WERI-Rb-1 (cell line): ENCODE results near the gene BIN1.
"Not testable (repeated sequence)": the region's sequence is repeated elsewhere in the genome, so short reads cannot be mapped to it uniquely, and the experiment has no call there.

ENCODE experiments used
- DNase-seq: peaks from one replicate; pipeline ENCODE4 v3.0.0-alpha.2; 2020
- H3K27ac ChIP-seq: fragments of 250-450 bp; sonication (Bioruptor Pico); 2 replicates; pipeline ENCODE4 v1.5.1; 2020; ENCODE audit warnings: mild to moderate bottlenecking, moderate library complexity
- H3K27me3 ChIP-seq: fragments of 250-450 bp; sonication (Bioruptor Pico); 2 replicates; pipeline ENCODE4 v1.5.1; 2021; ENCODE audit warnings: mild to moderate bottlenecking, low read depth, moderate library complexity; ENCODE audit not compliant: insufficient read depth, severe bottlenecking
- H3K36me3 ChIP-seq: fragments of 250-450 bp; sonication (Bioruptor Pico); 2 replicates; pipeline ENCODE4 v1.5.1; 2020; ENCODE audit warnings: mild to moderate bottlenecking, moderate library complexity
- H3K4me3 ChIP-seq: 2 replicates; pipeline ENCODE4 v1.5.1; 2011; ENCODE audit warnings: low read depth, mild to moderate bottlenecking, control low read depth, low read length
- H3K9me3 ChIP-seq: fragments of 250-450 bp; sonication (Bioruptor Pico); 2 replicates; pipeline ENCODE4 v1.5.1; 2021; ENCODE audit warnings: mild to moderate bottlenecking, moderate library complexity; ENCODE audit not compliant: severe bottlenecking
- TF ChIP-seq, protein P1 (sequence below): IDR thresholded peaks from 2 replicates; pipeline ENCODE4 v1.5.1; 2011; ENCODE audit warnings: low read depth, mild to moderate bottlenecking, control low read depth, inconsistent platforms, low read length

The BIN1 gene

DNA sequence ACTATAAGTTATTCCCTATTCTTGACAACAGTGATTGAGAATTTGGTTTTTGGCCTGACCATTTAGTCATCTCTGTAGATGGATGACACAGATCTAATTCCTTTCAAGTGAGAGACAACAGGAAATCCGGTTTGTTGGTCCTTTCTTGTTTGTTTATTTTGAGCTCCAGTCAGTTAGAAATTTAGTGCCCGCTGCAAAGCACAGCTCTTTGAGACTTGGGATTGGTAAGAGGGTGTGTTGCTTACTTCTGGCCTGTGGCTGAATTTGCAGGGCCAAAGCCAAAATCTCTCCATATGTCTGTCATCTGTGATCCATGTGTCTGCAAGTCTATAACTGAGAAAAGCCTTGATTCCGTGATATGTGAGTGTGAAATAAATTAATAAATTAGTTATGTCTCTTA lies 74.3 kb downstream of the BIN1 start:
- TF ChIP-seq, protein P1, sequence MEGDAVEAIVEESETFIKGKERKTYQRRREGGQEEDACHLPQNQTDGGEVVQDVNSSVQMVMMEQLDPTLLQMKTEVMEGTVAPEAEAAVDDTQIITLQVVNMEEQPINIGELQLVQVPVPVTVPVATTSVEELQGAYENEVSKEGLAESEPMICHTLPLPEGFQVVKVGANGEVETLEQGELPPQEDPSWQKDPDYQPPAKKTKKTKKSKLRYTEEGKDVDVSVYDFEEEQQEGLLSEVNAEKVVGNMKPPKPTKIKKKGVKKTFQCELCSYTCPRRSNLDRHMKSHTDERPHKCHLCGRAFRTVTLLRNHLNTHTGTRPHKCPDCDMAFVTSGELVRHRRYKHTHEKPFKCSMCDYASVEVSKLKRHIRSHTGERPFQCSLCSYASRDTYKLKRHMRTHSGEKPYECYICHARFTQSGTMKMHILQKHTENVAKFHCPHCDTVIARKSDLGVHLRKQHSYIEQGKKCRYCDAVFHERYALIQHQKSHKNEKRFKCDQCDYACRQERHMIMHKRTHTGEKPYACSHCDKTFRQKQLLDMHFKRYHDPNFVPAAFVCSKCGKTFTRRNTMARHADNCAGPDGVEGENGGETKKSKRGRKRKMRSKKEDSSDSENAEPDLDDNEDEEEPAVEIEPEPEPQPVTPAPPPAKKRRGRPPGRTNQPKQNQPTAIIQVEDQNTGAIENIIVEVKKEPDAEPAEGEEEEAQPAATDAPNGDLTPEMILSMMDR, result no peak
- Histone ChIP-seq H3K27ac (no peak overlapping the region), H3K27me3 (no peaks in the 10 kb centered on the region), H3K36me3 (no peaks in the 10 kb centered on the region), H3K4me3 (no peak overlapping the region), H3K9me3 (no peaks in the 10 kb centered on the region)
- DNase-seq, result no peak

GRCh38 chr2:127029350-127030051 lies 77.5 kb downstream of the BIN1 start:
- Histone ChIP-seq H3K36me3 (no peaks in the 10 kb centered on the region), H3K9me3 (no peaks in the 10 kb centered on the region), H3K27ac (no peak overlapping the region), H3K4me3 (no peak overlapping the region), H3K27me3 (no peaks in the 10 kb centered on the region)
- DNase-seq, result no peak
- TF ChIP-seq, protein P1, result no peak

DNA sequence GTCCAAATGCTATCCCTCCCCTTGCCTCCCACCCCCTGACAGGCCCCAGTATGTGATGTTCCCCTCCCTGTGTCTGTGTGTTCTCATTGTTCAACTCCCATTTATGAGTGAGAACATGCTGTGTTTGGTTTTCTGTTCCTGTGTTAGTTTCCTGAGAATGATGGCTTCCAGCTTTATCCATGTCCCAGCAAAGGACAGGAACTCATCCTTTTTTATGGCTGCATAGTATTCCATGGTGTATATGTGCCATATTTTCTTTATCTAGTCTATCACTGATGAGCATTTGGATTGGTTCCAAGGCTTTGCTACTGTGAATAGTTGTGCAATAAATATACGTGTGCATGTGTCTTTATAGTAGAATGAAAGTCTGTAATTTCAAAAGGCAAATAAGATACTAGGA lies 78.2 kb downstream of the BIN1 start:
- H3K4me3 ChIP-seq, DNase-seq, H3K27me3 ChIP-seq, H3K36me3 ChIP-seq, H3K27ac ChIP-seq, H3K9me3 ChIP-seq: not testable (repeated sequence)

DNA sequence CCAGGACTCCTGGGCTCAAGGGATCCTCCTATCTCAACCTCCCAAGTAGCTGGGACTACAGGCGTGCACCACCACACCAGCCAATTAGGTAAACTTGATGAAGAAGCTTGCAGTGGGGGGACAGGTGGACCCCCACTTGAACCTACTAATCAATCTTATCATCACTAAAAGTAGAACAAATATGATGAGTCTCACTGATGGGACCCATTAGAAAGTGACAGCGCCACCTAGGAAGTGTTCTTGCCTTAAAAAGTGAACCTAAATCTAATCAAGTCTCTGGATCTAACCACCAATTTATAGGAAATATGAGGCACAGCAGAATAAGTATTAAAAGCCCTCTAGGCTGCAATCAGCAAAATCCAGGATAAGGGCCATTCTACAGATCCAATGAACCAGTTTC lies 79.2 kb downstream of the BIN1 start:
- Histone ChIP-seq H3K27ac (no peak overlapping the region), H3K4me3 (no peak overlapping the region), H3K27me3 (no peaks in the 10 kb centered on the region), H3K9me3 (peaks cover 6% of the 10 kb centered on the region), H3K36me3 (no peaks in the 10 kb centered on the region)
- TF ChIP-seq, protein P1, result peak; percentile 31; the same call in 1 of the 2 replicates
- no peak for DNase-seq

GRCh38 chr2:127025359-127026166 lies 81.4 kb downstream of the BIN1 start:
- peak overlapping the region; percentile 84 for H3K4me3 ChIP-seq
- H3K36me3 ChIP-seq, result no peaks in the 10 kb centered on the region
- H3K27ac ChIP-seq, result peak overlapping the region; percentile 84
- TF ChIP-seq, protein P1, result peak; percentile 63
- H3K27me3 ChIP-seq, result no peaks in the 10 kb centered on the region
- DNase-seq, result peak; percentile 94
- H3K9me3 ChIP-seq, result peaks cover 6% of the 10 kb centered on the region

DNA sequence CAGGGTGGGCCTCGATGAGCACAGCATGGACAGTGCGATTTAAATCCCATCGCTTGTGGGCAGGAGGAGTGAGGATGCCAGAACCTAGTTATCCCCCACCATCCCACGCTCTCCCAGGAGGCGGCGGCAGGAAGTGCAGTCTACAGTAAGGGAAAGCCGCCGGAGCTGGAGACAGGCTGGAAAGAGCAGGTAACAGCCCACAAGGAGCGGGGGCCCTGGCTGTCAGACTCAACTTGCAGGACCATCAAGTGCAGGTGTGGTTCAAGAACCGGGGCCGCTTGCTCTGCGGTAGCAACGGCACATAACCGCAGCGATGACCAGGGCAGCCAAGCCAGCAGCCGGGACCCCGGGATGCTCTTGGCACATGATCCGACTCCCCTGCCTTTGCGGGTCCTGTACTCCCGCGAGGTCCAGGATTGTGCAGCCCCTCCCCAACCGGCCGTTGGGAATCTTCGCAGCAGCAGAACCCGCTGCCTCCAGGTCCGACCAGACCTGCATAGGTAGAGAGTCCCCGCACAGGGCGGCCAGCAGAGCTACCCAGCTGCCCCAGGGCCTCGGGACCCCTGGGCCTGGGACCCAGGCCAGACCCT lies 82.1 kb downstream of the BIN1 start:
- peak overlapping the region; percentile 84 for H3K4me3 ChIP-seq
- H3K27ac ChIP-seq, result peak overlapping the region; percentile 84
- DNase-seq, result peak; percentile 88
- H3K27me3 ChIP-seq, result no peaks in the 10 kb centered on the region
- no peaks in the 10 kb centered on the region for H3K36me3 ChIP-seq
- peaks cover 6% of the 10 kb centered on the region for H3K9me3 ChIP-seq
- TF ChIP-seq, protein P1, result peak; percentile 51
